PFSK-1 (cell line): Measurements from ENCODE around the gene TMEM40.

ENCODE experiments used
- FOXP2 ChIP-seq: optimal IDR thresholded peaks from 2 replicates; pipeline ENCODE3; 2011; ENCODE audit warnings: borderline replicate concordance, control low read depth, inconsistent platforms; ENCODE audit not compliant: insufficient read depth; ENCODE audit errors: extremely low read length, extremely low read depth
- POLR2AphosphoS5 ChIP-seq: IDR thresholded peaks from 2 replicates; pipeline ENCODE4 v1.6.1; 2012; ENCODE audit warnings: low read depth, mild to moderate bottlenecking, control low read depth, low read length, moderate library complexity
- REST ChIP-seq, 2 experiments: IDR thresholded peaks; 2 replicates each; pipeline versions ENCODE4 v1.6.1 to v1.8.0; 2011 to 2012; ENCODE audit warnings: low read depth in 2 of 2, low read length in 2 of 2, control low read depth in 1 of 2, inconsistent platforms in 1 of 2, mild to moderate bottlenecking in 1 of 2, moderate library complexity in 1 of 2; ENCODE audit not compliant: insufficient read depth in 1 of 2
- SIN3A ChIP-seq: IDR thresholded peaks from 2 replicates; pipeline ENCODE4 v1.6.1; 2012; ENCODE audit warnings: mild to moderate bottlenecking, low read length, moderate library complexity, borderline replicate concordance; ENCODE audit not compliant: insufficient read depth
- TAF1 ChIP-seq: IDR thresholded peaks from 2 replicates; pipeline ENCODE4 v1.6.1; 2012; ENCODE audit warnings: low read length, control low read depth, borderline replicate concordance; ENCODE audit not compliant: insufficient read depth

Gene TMEM40

GRCh38 chr3:12766541-12766940 is 7.5 kb upstream of the TMEM40 start:
- TF ChIP-seq TAF1 (no peak), REST (IDR thresholded peaks at IDR 0.05; ENCODE audit: insufficient read depth in 1 of 2, low read depth in 2 of 2, low read length in 2 of 2) (no peak), SIN3A (no peak), FOXP2 (no peak), POLR2AphosphoS5 (no peak)

- TF ChIP-seq POLR2AphosphoS5 (no peak), TAF1 (no peak), SIN3A (no peak), FOXP2 (no peak), REST (IDR thresholded peaks at IDR 0.05; ENCODE audit: insufficient read depth in 1 of 2, low read depth in 2 of 2, low read length in 2 of 2) (no peak)
Observed at GRCh38 chr3:12764171-12764776, 5.2 kb upstream of the TMEM40 start.

GRCh38 chr3:12759693-12760565 is 870 bp upstream of the TMEM40 start:
- TF ChIP-seq TAF1 (no peak), REST (IDR thresholded peaks at IDR 0.05; ENCODE audit: insufficient read depth in 1 of 2, low read depth in 2 of 2, low read length in 2 of 2) (no peak), POLR2AphosphoS5 (no peak), FOXP2 (no peak), SIN3A (no peak)

- TF ChIP-seq REST (IDR thresholded peaks at IDR 0.05; ENCODE audit: insufficient read depth in 1 of 2, low read depth in 2 of 2, low read length in 2 of 2) (no peak), POLR2AphosphoS5 (no peak), SIN3A (no peak), FOXP2 (no peak), TAF1 (no peak)
Observed at GRCh38 chr3:12758025-12758781, 856 bp downstream of the TMEM40 start.
